Activated T-cell treated with anti-CD3 and anti-CD28 coated beads, Interleukin-2, amount 50 U/mL, for 72 hours (primary cell): ENCODE data around the gene HLA-B. TPM values are rescaled to one million over a fixed set of nuclear protein-coding genes. Genes with fewer than 3 reads are reported as not detected.
"Not testable (repeated sequence)": the region's sequence is repeated elsewhere in the genome, so short reads cannot be mapped to it uniquely, and the experiment has no call there.

Experiments used
- ATAC-seq, 2 donors: fragments of 150-1000 bp; cut with Tn5 transposase; replicated peaks in 1 of 2; 2 replicates each; pipeline ENCODE4 v1.10.0; 2021; ENCODE audit warnings: moderate library complexity in 2 of 2, mild to moderate bottlenecking in 1 of 2
- DNase-seq, 2 donors: peaks; one replicate each; pipeline ENCODE4 v3.0.0; 2021 to 2022; ENCODE audit warnings: mixed read lengths in 1 of 2
- H3K27ac Mint-ChIP-seq: one replicate; pipeline ENCODE4 v1.8.0; 2022; ENCODE audit warnings: mild to moderate bottlenecking, moderate library complexity, mixed read lengths
- H3K27me3 Mint-ChIP-seq: one replicate; pipeline ENCODE4 v1.8.0; 2022; ENCODE audit warnings: low read depth, mixed read lengths
- H3K36me3 Mint-ChIP-seq, 2 donors: one replicate each; pipeline ENCODE4 v1.8.0; 2022; ENCODE audit warnings: mixed read lengths in 2 of 2, mild to moderate bottlenecking in 1 of 2; ENCODE audit not compliant: insufficient read depth in 2 of 2
- H3K4me1 Mint-ChIP-seq: one replicate; pipeline ENCODE4 v1.8.0; 2022; ENCODE audit warnings: low read depth, mixed read lengths
- H3K4me3 Mint-ChIP-seq, 2 donors: one replicate each; pipeline ENCODE4 v1.8.0; 2022; ENCODE audit warnings: mild to moderate bottlenecking in 2 of 2, mixed read lengths in 2 of 2, moderate library complexity in 2 of 2
- H3K9me3 Mint-ChIP-seq, 2 donors: one replicate each; pipeline ENCODE4 v1.8.0; 2022; ENCODE audit warnings: mixed read lengths in 2 of 2
- total RNA-seq, 2 donors: library from RNA; stranded (reverse); gene quantifications; one replicate each; pipeline ENCODE4 v1.2.3, GENCODE V29; 2022

Gene HLA-B
- 1,000 to 10,000 TPM; 3,527 to 3,556 TPM for total RNA-seq

- Mint-ChIP-seq H3K9me3 (peaks cover 3 to 4% of the 10 kb centered on the region in 2 donors), H3K36me3 (peaks cover 27 to 54% of the 10 kb centered on the region in 2 donors), H3K4me1 (peaks cover 69% of the 10 kb centered on the region), H3K27ac (peak within 1 kb of the TSS; percentile 98), H3K4me3 (peak within 1 kb of the TSS; percentile 94 to 98), H3K27me3 (peaks cover 5% of the 10 kb centered on the region)
- DNase-seq (peak; percentile 90 to 91), ATAC-seq (peak; percentile 75 to 79)
These were observed at the start of gene HLA-B for GRCh38 chr6:31356946-31357466. HLA-B (minus strand) TSS chr6:31357179; CDS start chr6:31357158, 21 bp downstream.

- Mint-ChIP-seq H3K27ac (no peak overlapping the region), H3K36me3 (peaks cover 0 to 3% of the 10 kb centered on the region in 2 donors), H3K9me3 (no peaks in the 10 kb centered on the region), H3K27me3 (peaks cover 9% of the 10 kb centered on the region), H3K4me1 (peaks cover 62% of the 10 kb centered on the region), H3K4me3 (no peak overlapping the region)
- no peak for ATAC-seq
- DNase-seq = no peak
These were observed 49.0 kb upstream of the HLA-B start for GRCh38 chr6:31405996-31406395.

GRCh38 chr6:31404061-31404364, 47.0 kb upstream of the HLA-B start:
- H3K4me1 Mint-ChIP-seq = peaks cover 77% of the 10 kb centered on the region
- peak overlapping the region; percentile 88 to 90 for H3K4me3 Mint-ChIP-seq
- DNase-seq, H3K27me3 Mint-ChIP-seq, H3K9me3 Mint-ChIP-seq, H3K27ac Mint-ChIP-seq, ATAC-seq, H3K36me3 Mint-ChIP-seq: not testable (repeated sequence)

GRCh38 chr6:31403283-31404060, 46.5 kb upstream of the HLA-B start, which contains the start of gene MICA:
MICA (plus strand) TSS chr6:31403595; CDS start chr6:31403633, 38 bp downstream.
- peak within 1 kb of the TSS; percentile 54 for H3K27ac Mint-ChIP-seq
- peaks cover 9% of the 10 kb centered on the region for H3K27me3 Mint-ChIP-seq
- H3K4me3 Mint-ChIP-seq = peak within 1 kb of the TSS; percentile 88 to 90
- H3K4me1 Mint-ChIP-seq = peaks cover 78% of the 10 kb centered on the region
- DNase-seq (peak; percentile 65 to 79), ATAC-seq (peak; percentile 75 to 77)
- peaks cover 0 to 7% of the 10 kb centered on the region in 2 donors for H3K36me3 Mint-ChIP-seq
- H3K9me3 Mint-ChIP-seq = no peaks in the 10 kb centered on the region

GRCh38 chr6:31402324-31403282, 45.6 kb upstream of the HLA-B start:
- Mint-ChIP-seq H3K36me3 (peaks cover 0 to 7% of the 10 kb centered on the region in 2 donors), H3K27me3 (peaks cover 9% of the 10 kb centered on the region), H3K9me3 (no peaks in the 10 kb centered on the region), H3K4me1 (peaks cover 70% of the 10 kb centered on the region), H3K4me3 (peak overlapping the region; percentile 88 to 90), H3K27ac (no peak overlapping the region)
- DNase-seq = peak in 1 of 2 donors; percentile 42
- ATAC-seq = peak; percentile 20 to 38

- H3K4me1 Mint-ChIP-seq = peaks cover 69% of the 10 kb centered on the region
- no peak for ATAC-seq
- peak overlapping the region; percentile 16 for H3K27ac Mint-ChIP-seq
These were observed 44.4 kb upstream of the HLA-B start for GRCh38 chr6:31401403-31401802.

GRCh38 chr6:31400467-31401289, 43.7 kb upstream of the HLA-B start:
- Mint-ChIP-seq H3K9me3 (no peaks in the 10 kb centered on the region), H3K4me1 (peaks cover 69% of the 10 kb centered on the region)

More at GRCh38 chr6:31401403-31401802, 44.4 kb upstream of the HLA-B start:
- H3K9me3 Mint-ChIP-seq = no peaks in the 10 kb centered on the region
- DNase-seq = no peak
- H3K27me3 Mint-ChIP-seq = peaks cover 9% of the 10 kb centered on the region
- H3K4me3 Mint-ChIP-seq = peak overlapping the region; percentile 90 to 94
- H3K36me3 Mint-ChIP-seq = peaks cover 0 to 7% of the 10 kb centered on the region in 2 donors

GRCh38 chr6:31399589-31400466, 42.8 kb upstream of the HLA-B start:
- ATAC-seq = peak; percentile 42 to 46
- Mint-ChIP-seq H3K36me3 (peaks cover 0 to 7% of the 10 kb centered on the region in 2 donors), H3K4me1 (peaks cover 69% of the 10 kb centered on the region), H3K4me3 (peak overlapping the region; percentile 90 to 94), H3K27ac (peak overlapping the region; percentile 87), H3K27me3 (peaks cover 9% of the 10 kb centered on the region), H3K9me3 (no peaks in the 10 kb centered on the region)
- peak; percentile 62 to 63 for DNase-seq

More at GRCh38 chr6:31400467-31401289, 43.7 kb upstream of the HLA-B start:
- Mint-ChIP-seq H3K27me3 (peaks cover 9% of the 10 kb centered on the region), H3K4me3 (peak overlapping the region; percentile 90 to 94), H3K27ac (peak overlapping the region; percentile 87), H3K36me3 (peaks cover 0 to 7% of the 10 kb centered on the region in 2 donors)
- DNase-seq (peak; percentile 45 to 66), ATAC-seq (peak; percentile 46 to 52)

- H3K4me1 Mint-ChIP-seq = peaks cover 57% of the 10 kb centered on the region
- peaks cover 9% of the 10 kb centered on the region for H3K27me3 Mint-ChIP-seq
- DNase-seq (no peak), ATAC-seq (no peak)
- no peaks in the 10 kb centered on the region for H3K9me3 Mint-ChIP-seq
- no peak overlapping the region for H3K4me3 Mint-ChIP-seq
- peaks cover 0 to 7% of the 10 kb centered on the region in 2 donors for H3K36me3 Mint-ChIP-seq
- no peak overlapping the region for H3K27ac Mint-ChIP-seq
These were observed 41.0 kb upstream of the HLA-B start for GRCh38 chr6:31397901-31398525.

GRCh38 chr6:31397153-31397499, 40.1 kb upstream of the HLA-B start:
- H3K4me3 Mint-ChIP-seq, DNase-seq, ATAC-seq, H3K27me3 Mint-ChIP-seq, H3K27ac Mint-ChIP-seq, H3K9me3 Mint-ChIP-seq, H3K36me3 Mint-ChIP-seq: not testable (repeated sequence)
- H3K4me1 Mint-ChIP-seq = peaks cover 48% of the 10 kb centered on the region
